ENCODE measurements around the gene TEX29.

TEX29 gene

GRCh38 chr13:111344471-111345191 lies 24.2 kb downstream of the TEX29 start:
- peak; percentile 50 for DNase-seq

- DNase-seq: no peak
Observed at GRCh38 chr13:111345682-111346081, 25.2 kb downstream of the TEX29 start.

GRCh38 chr13:111346101-111346680 lies 25.7 kb downstream of the TEX29 start:
- DNase-seq: no peak

- DNase-seq: no peak
Observed at GRCh38 chr13:111347438-111347837, 27.0 kb downstream of the TEX29 start.

GRCh38 chr13:111353508-111353907 lies 33.1 kb downstream of the TEX29 start:
- DNase-seq: no peak

GRCh38 chr13:111354789-111355188 lies 34.3 kb downstream of the TEX29 start:
- DNase-seq: no peak

GRCh38 chr13:111356795-111357194 lies 36.4 kb downstream of the TEX29 start:
- DNase-seq: no peak

GRCh38 chr13:111359237-111359915 lies 38.9 kb downstream of the TEX29 start:
- no peak for DNase-seq

GRCh38 chr13:111359930-111360329 lies 39.5 kb downstream of the TEX29 start:
- DNase-seq: no peak

- no peak for DNase-seq
Observed at GRCh38 chr13:111360452-111360851, 40.0 kb downstream of the TEX29 start.

GRCh38 chr13:111361046-111361872 lies 40.8 kb downstream of the TEX29 start:
- DNase-seq: no peak

- no peak for DNase-seq
Observed at GRCh38 chr13:111361873-111362648, 41.6 kb downstream of the TEX29 start.

- no peak for DNase-seq
Observed at GRCh38 chr13:111363121-111363520, 42.7 kb downstream of the TEX29 start.

GRCh38 chr13:111363591-111363990 lies 43.1 kb downstream of the TEX29 start:
- no peak for DNase-seq

- DNase-seq: no peak
Observed at GRCh38 chr13:111365149-111366005, 44.9 kb downstream of the TEX29 start.

- DNase-seq: no peak
Observed at GRCh38 chr13:111367340-111367739, 46.9 kb downstream of the TEX29 start.

- no peak for DNase-seq
Observed at GRCh38 chr13:111368091-111368490, 47.6 kb downstream of the TEX29 start.

GRCh38 chr13:111370147-111370546 lies 49.7 kb downstream of the TEX29 start:
- DNase-seq: no peak

- DNase-seq: no peak
Observed at GRCh38 chr13:111370570-111371535, 50.4 kb downstream of the TEX29 start.

- DNase-seq: no peak
Observed at GRCh38 chr13:111371720-111372119, 51.3 kb downstream of the TEX29 start.
